Calu3 (cell line): Measurements from ENCODE around the gene RHBDF1. TPM values are rescaled to one million over a fixed set of nuclear protein-coding genes. Genes with fewer than 3 reads are reported as not detected.

Experiments used
- BruUV-seq: library from RNA; stranded (reverse); fragments of 400-500 nt; replicated peaks from 2 replicates; lab custom pipeline; 2021; lab: Mats Ljungman, UMichigan
- CTCF ChIA-PET: fragments of 300-600 bp; sonication (Branson Sonifier 250); formaldehyde crosslinking; loops from one replicate; lab custom pipeline; 2022; ENCODE audit warnings: antibody characterized with exemption; lab: Charles Lee
- DNase-seq: peaks from one replicate; pipeline ENCODE4 v3.0.0; 2022
- H3K27ac Mint-ChIP-seq: one replicate; pipeline ENCODE4 v1.8.0; 2022; ENCODE audit warnings: mixed read lengths; ENCODE audit not compliant: unreplicated experiment
- H3K27me3 Mint-ChIP-seq: one replicate; pipeline ENCODE4 v1.8.0; 2022; ENCODE audit warnings: mixed read lengths; ENCODE audit not compliant: unreplicated experiment
- H3K36me3 Mint-ChIP-seq: one replicate; pipeline ENCODE4 v1.8.0; 2022; ENCODE audit warnings: mild to moderate bottlenecking, moderate library complexity, mixed read lengths; ENCODE audit not compliant: insufficient read depth, unreplicated experiment
- H3K4me1 Mint-ChIP-seq: one replicate; pipeline ENCODE4 v1.8.0; 2022; ENCODE audit warnings: mild to moderate bottlenecking, low read depth, mixed read lengths; ENCODE audit not compliant: unreplicated experiment
- H3K4me3 Mint-ChIP-seq: one replicate; pipeline ENCODE4 v1.8.0; 2022; ENCODE audit warnings: mild to moderate bottlenecking, low read depth, moderate library complexity, mixed read lengths; ENCODE audit not compliant: unreplicated experiment
- H3K9me3 Mint-ChIP-seq: one replicate; pipeline ENCODE4 v1.8.0; 2022; ENCODE audit warnings: low read depth, mixed read lengths; ENCODE audit not compliant: unreplicated experiment
- intact Hi-C: fragments of 100-400 bp; cut with micrococcal nuclease; formaldehyde crosslinking; loops from one replicate; pipeline ENCODE4 v1.10.0; 2022; ENCODE audit not compliant: unreplicated experiment
- total RNA-seq: library from RNA; stranded (reverse); gene quantifications from 2 replicates; pipeline ENCODE4 v1.2.3, GENCODE V29; 2022
- TF ChIP-seq, protein P1 (sequence below): fragments of 200-600 bp; IDR thresholded peaks from one replicate; pipeline ENCODE4 v1.8.0; 2022; ENCODE audit warnings: antibody characterized with exemption; ENCODE audit not compliant: unreplicated experiment

RHBDF1 gene
- total RNA-seq, 1 experiment from 2014 or later, result 60.2 TPM

DNA sequence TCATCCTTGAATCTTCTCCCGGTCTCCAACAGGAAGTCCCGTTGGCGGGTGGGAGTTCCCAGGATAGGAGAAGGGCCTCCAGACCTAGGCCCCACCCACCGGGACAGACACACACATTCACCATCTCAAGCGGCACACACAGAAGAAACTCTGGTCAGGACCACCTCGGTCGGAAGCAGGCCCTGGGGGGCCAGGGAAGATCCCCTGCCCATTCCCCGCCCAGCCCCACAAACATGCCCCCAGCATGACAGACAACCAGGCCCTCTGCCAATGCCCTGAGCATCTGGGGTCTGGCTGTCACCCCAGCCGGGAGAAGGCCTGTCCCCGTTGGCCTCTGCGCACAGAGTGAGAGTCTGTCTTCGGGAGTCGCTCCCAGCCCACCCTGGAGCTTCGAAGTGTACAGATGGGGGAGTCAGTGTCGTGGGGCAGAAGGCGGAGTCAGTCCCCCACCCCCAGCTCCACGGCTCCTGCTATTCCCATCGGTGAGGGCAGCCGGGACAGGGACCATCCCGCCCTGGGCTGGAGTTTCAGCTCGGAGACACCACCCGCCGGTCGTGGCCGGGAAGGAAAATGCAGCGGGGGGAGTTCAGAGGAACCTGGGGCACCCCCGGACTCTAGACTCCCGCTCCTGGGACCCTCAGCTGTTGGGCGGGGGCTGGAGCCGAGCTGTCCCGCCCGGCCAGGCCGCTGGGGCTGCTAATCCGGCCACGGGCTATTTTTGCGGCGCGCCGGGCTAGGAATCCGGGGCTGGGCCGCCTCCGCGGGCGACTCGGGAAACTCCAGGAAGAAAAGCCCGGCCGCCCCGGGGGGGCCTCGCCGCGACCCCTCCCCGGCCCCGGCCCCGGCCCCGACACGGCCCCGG lies 660 bp downstream of the RHBDF1 start:
- H3K27me3 Mint-ChIP-seq, result no peaks in the 10 kb centered on the region
- peaks cover 36% of the 10 kb centered on the region for H3K4me1 Mint-ChIP-seq
- no peaks in the 10 kb centered on the region for H3K9me3 Mint-ChIP-seq
- peak; percentile 86 for DNase-seq
- CTCF ChIA-PET, result interaction anchor here (1.2 to 2.2 kb wide), 5 partner anchors 10 to 281 kb away, joined by 4 to 13 read pairs (median 4); no protein-coding TSS in a partner anchor
- H3K36me3 Mint-ChIP-seq, result peaks cover 51% of the 10 kb centered on the region
- peak overlapping the region; percentile 83 for H3K4me3 Mint-ChIP-seq
- TSS peak; percentile 48 for BruUV-seq
- H3K27ac Mint-ChIP-seq, result peak overlapping the region; percentile 92
- intact Hi-C loops, result no loop called here
- TF ChIP-seq, protein P1, sequence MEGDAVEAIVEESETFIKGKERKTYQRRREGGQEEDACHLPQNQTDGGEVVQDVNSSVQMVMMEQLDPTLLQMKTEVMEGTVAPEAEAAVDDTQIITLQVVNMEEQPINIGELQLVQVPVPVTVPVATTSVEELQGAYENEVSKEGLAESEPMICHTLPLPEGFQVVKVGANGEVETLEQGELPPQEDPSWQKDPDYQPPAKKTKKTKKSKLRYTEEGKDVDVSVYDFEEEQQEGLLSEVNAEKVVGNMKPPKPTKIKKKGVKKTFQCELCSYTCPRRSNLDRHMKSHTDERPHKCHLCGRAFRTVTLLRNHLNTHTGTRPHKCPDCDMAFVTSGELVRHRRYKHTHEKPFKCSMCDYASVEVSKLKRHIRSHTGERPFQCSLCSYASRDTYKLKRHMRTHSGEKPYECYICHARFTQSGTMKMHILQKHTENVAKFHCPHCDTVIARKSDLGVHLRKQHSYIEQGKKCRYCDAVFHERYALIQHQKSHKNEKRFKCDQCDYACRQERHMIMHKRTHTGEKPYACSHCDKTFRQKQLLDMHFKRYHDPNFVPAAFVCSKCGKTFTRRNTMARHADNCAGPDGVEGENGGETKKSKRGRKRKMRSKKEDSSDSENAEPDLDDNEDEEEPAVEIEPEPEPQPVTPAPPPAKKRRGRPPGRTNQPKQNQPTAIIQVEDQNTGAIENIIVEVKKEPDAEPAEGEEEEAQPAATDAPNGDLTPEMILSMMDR, result no peak

DNA sequence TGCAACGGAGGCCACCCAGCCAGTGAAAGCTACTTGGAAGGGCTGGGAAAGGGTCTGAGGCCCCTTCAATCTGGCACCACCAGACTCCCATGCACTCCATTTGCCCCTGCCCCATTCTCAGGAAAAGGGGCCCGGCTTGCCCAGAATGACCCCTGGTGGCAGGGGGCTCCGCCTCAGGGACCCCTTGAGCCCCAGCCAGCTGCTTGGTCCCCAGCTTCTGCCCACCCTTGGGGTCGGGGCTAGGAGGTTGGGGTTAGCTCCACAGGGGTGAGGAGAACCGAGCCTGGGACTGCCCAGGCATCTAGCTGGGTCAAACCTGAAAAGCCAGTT lies 1.3 kb downstream of the RHBDF1 start:
- Mint-ChIP-seq H3K27ac (peak overlapping the region; percentile 92), H3K27me3 (no peaks in the 10 kb centered on the region), H3K9me3 (no peaks in the 10 kb centered on the region), H3K4me3 (peak overlapping the region; percentile 83), H3K36me3 (peaks cover 45% of the 10 kb centered on the region), H3K4me1 (peaks cover 32% of the 10 kb centered on the region)
- BruUV-seq, result no TSS peak
- CTCF ChIA-PET, result interaction anchor here (0.8 to 2.2 kb wide), 6 partner anchors 9 to 282 kb away, joined by 3 to 13 read pairs (median 4); no protein-coding TSS in a partner anchor
- TF ChIP-seq, protein P1, result no peak
- no peak for DNase-seq
- intact Hi-C loops, result no loop called here

DNA sequence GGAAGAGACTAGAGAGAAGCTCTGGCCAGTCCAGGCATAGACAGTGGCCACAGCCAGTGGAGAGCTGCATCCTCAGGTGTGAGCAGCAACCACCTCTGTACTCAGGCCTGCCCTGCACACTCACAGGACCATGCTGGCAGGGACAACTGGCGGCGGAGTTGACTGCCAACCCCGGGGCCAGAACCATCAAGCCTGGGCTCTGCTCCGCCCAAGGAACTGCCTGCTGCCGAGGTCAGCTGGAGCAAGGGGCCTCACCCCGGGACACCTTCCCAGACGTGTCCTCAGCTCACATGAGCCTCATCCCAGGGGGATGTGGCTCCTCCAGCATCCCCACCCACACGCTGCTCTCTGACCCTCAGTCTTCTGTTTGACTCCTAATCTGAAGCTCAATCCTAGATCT lies 3.2 kb downstream of the RHBDF1 start:
- Mint-ChIP-seq H3K36me3 (peaks cover 39% of the 10 kb centered on the region), H3K9me3 (no peaks in the 10 kb centered on the region), H3K4me3 (no peak overlapping the region), H3K27ac (no peak overlapping the region), H3K27me3 (no peaks in the 10 kb centered on the region), H3K4me1 (peaks cover 33% of the 10 kb centered on the region)
- DNase-seq, result no peak
- TF ChIP-seq, protein P1, result no peak
- intact Hi-C loops, result no loop called here
- BruUV-seq, result no TSS peak
- CTCF ChIA-PET, result interaction anchor here (1.2 to 2.0 kb wide), 2 partner anchors 8 to 28 kb away, joined by 4 to 7 read pairs; no protein-coding TSS in a partner anchor

DNA sequence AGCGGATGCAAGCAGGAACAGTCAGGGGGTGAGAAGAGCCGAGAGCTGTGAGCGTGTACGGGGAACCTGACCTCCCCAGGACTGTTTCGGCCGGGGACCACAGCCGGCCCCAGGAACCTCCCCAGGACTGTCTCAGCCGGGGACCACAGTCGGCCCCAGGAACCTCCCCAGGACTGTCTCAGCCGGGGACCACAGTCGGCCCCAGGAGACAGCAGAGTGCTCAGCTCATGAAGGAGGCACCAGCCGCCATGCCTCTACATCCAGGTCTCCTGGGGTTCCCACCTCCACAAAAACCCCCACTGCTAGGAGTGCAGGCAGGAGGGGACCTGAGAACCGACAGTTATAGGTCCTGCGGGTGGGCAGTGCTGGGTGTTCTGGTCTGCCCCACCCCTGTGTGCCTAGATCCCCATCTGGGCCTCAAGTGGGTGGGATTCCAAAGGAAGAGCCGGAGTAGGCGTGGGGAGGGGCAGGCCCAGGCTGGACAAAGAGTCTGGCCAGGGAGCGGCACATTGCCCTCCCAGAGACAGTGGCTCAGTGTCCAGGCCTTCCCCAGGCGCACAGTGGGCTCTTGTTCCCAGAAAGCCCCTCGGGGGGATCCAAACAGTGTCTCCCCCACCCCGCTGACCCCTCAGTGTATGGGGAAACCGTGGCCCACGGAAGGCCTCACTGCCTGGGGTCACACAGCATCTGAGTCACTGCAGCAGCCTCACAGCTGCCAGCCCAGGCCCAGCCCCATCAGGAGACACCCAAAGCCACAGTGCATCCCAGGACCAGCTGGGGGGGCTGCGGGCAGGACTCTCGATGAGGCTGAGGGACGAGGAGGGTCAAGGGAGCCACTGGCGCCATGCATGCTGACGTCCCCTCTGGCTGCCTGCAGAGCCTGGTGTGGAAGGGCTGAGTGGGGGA lies 4.3 kb downstream of the RHBDF1 start:
- no TSS peak for BruUV-seq
- DNase-seq, result no peak
- intact Hi-C loops, result no loop called here
- Mint-ChIP-seq H3K36me3 (peaks cover 31% of the 10 kb centered on the region), H3K4me3 (no peak overlapping the region), H3K4me1 (peaks cover 28% of the 10 kb centered on the region), H3K27ac (no peak overlapping the region), H3K9me3 (no peaks in the 10 kb centered on the region), H3K27me3 (no peaks in the 10 kb centered on the region)
- TF ChIP-seq, protein P1, result no peak
- CTCF ChIA-PET, result interaction anchor here (1.2 to 2.0 kb wide), 2 partner anchors 9 to 29 kb away, joined by 4 to 7 read pairs; no protein-coding TSS in a partner anchor
